Measurements from ENCODE around the gene NUDT9. TPM values are rescaled to one million over a fixed set of nuclear protein-coding genes. Genes with fewer than 3 reads are reported as not detected.

NUDT9 gene
- 21.0 TPM for total RNA-seq

GRCh38 chr4:87422104-87423052 lies at the start of gene NUDT9:
NUDT9 (plus strand) TSS chr4:87422573; CDS start chr4:87422906, 333 bp downstream.

GRCh38 chr4:87390891-87391575 lies 31.3 kb upstream of the NUDT9 start, which contains the start of gene HSD17B11:
HSD17B11 (minus strand) TSS chr4:87391188; CDS start chr4:87391070, 118 bp downstream.

Small RNA genes within 50 kb of the gene (small RNA-seq; reads per million reads assigned to genes)
- gene RN7SL681P (ENCODE audit: low replicate concordance) = not detected

Other genes starting within 250 kb of the NUDT9 start
- 93.6 TPM for gene KLHL8, start 202.0 kb upstream of the NUDT9 start, total RNA-seq
- gene HSD17B13, start 99.7 kb upstream of the NUDT9 start, total RNA-seq = 0.94 TPM
- gene HSD17B11, start 31.4 kb upstream of the NUDT9 start, total RNA-seq = 34.4 TPM
- 32.2 TPM for gene SPARCL1, start 106.8 kb downstream of the NUDT9 start, total RNA-seq
- under 0.01 TPM for gene DSPP, start 186.0 kb downstream of the NUDT9 start, total RNA-seq
- not detected for gene DMP1, start 227.7 kb downstream of the NUDT9 start, total RNA-seq

All from parietal lobe (tissue), 2 donors.